NCI-H526 (cell line): ENCODE data around the gene ZNF610.

ENCODE experiments used
- DNase-seq, 2 experiments: peaks; one replicate each; lab custom pipeline; 2025; lab: John Stamatoyannopoulos, UW

ZNF610 gene

DNA sequence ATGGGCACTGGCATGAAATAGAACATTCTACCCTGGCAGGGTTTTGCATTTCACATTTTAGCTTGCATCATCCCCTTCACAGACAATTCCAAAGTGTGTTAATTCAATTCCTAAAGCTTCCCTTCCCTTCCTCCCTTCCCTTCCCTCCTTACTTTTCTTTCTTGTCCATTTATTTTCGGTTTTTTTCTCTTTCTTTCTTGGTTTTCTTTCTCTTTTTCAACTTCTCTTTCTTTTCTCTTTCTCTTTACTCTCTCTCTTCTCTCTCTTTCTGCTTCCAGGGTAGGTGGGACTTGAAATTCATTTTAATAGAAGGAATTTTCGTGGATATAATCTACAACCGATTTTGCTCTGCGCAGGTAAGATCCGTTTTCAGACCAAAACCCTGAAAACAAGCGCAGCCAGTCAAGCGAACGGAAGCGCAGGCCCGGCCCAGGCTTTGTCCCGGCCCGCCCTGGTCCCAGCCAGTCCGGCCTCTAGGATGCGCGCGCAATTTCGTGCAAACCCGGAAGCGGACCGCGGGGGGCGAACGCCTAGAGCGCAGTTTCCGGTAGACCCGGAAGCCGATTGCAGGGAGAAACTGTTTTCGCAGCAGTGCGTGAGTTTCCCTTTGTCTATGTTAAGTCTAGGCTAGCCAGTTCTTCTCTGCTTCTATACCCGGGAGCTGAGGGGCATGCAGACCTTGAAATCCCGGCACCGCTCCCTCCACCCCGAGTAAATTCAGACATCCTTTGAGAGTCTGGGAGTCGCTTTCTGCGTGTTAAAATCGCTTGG, 61.5 kb downstream of the ZNF610 start, which contains the start of gene ZNF528:
TSS of gene ZNF528 (plus strand) at position 540 of the 771 bp plus-strand sequence. CDS start 4,165 bp downstream, outside the sequence.
- DNase-seq, result peak; percentile 92 to 99

DNA sequence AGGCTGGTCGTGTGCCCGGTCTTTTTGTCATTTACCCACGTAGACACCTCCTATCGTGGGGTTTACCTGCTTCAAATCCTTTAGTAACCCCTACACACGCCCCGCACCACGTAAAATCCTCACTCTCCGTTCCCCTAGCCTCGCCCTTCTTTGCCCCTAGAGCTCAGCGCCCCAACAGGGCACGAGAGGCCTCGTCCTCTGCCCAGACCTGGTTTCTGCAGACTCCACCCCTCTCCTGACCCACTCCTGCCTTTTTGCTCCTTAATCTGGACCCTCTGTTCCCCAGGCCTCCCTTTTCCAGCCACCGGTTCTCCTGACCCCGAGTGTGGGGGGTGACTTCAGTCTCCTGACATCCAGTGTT, 62.0 kb downstream of the ZNF610 start:
- peak in 1 of 2 experiments; percentile 50 for DNase-seq

GRCh38 chr19:52410276-52410675, 74.2 kb downstream of the ZNF610 start:
- no peak for DNase-seq

DNA sequence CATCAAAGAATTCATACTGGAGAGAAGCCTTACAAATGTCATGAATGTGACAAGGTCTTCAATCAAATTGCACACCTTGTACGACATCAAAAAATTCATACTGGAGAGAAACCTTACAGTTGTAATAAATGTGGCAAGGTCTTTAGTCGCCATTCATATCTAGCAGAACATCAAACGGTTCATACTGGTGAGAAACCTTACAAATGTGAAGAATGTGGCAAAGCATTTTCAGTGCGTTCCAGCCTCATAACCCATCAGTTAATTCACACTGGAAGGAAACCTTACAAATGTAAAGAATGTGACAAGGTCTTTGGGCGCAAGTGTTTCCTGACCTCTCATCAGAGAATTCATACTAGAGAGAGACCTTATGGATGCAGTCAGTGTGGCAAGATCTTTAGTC, 79.7 kb downstream of the ZNF610 start:
- no peak for DNase-seq
